Vagina (tissue), 2 donors: ENCODE data around the gene ASH1L. TPM values are rescaled to one million over a fixed set of nuclear protein-coding genes. Genes with fewer than 3 reads are reported as not detected.

Source experiments
- DNase-seq, 2 donors: peaks; one replicate each; pipeline ENCODE4 v3.0.0-alpha.2; 2017; ENCODE audit errors: extremely low spot score in 2 of 2
- H3K27ac ChIP-seq: fragments of 200-600 bp; sonication (generic); one replicate; pipeline ENCODE4 v1.5.1; 2019
- H3K27me3 ChIP-seq: fragments of 200-600 bp; sonication (generic); one replicate; pipeline ENCODE4 v1.5.1; 2019
- H3K36me3 ChIP-seq, 2 donors: fragments of 200-600 bp; sonication (generic); one replicate each; pipeline ENCODE4 v1.5.1; 2017 to 2019
- H3K4me1 ChIP-seq: fragments of 200-600 bp; sonication (generic); one replicate; pipeline ENCODE4 v1.5.1; 2019
- H3K4me3 ChIP-seq, 2 donors: fragments of 200-600 bp; sonication (generic); 1 replicate in 1 of 2; 2 replicates in 1 of 2; pipeline ENCODE4 v1.5.1; 2016 to 2019
- H3K9me3 ChIP-seq: fragments of 200-600 bp; sonication (generic); one replicate; pipeline ENCODE4 v1.5.1; 2019
- POLR2A ChIP-seq, 2 donors: fragments of 450-650 bp; IDR thresholded peaks; one replicate each; pipeline ENCODE4 v1.6.1; 2017; ENCODE audit warnings: antibody characterized with exemption in 2 of 2, mild to moderate bottlenecking in 2 of 2, moderate library complexity in 2 of 2
- POLR2AphosphoS5 ChIP-seq, 2 donors: sonication (generic); formaldehyde crosslinking; IDR thresholded peaks; one replicate each; pipeline ENCODE4 v1.9.0; 2017; ENCODE audit warnings: antibody characterized with exemption in 2 of 2, mild to moderate bottlenecking in 2 of 2, low read depth in 1 of 2; ENCODE audit not compliant: insufficient read depth in 1 of 2
- intact Hi-C: fragments of 100-400 bp; cut with DNase I; formaldehyde crosslinking; loops from one replicate; pipeline ENCODE4 v1.15.1; 2023
- total RNA-seq: library from RNA; depleted of rRNA; stranded (reverse); fragments of >200 nt; gene quantifications from one replicate; pipeline ENCODE4 v1.2.3, GENCODE V29; 2016
- TF ChIP-seq, protein P1 (sequence below), 3 experiments: fragments of 450-650 bp in 2 of 3; fragments of 200-600 bp in 1 of 3; sonication (generic) in 1 of 3; IDR thresholded peaks; one replicate each; pipeline ENCODE4 v1.5.1; 2017 to 2019; ENCODE audit warnings: antibody characterized with exemption in 3 of 3, mild to moderate bottlenecking in 2 of 3, moderate library complexity in 2 of 3

Gene ASH1L
- total RNA-seq, 1 donor from 2014 or later, result 74.9 TPM

DNA sequence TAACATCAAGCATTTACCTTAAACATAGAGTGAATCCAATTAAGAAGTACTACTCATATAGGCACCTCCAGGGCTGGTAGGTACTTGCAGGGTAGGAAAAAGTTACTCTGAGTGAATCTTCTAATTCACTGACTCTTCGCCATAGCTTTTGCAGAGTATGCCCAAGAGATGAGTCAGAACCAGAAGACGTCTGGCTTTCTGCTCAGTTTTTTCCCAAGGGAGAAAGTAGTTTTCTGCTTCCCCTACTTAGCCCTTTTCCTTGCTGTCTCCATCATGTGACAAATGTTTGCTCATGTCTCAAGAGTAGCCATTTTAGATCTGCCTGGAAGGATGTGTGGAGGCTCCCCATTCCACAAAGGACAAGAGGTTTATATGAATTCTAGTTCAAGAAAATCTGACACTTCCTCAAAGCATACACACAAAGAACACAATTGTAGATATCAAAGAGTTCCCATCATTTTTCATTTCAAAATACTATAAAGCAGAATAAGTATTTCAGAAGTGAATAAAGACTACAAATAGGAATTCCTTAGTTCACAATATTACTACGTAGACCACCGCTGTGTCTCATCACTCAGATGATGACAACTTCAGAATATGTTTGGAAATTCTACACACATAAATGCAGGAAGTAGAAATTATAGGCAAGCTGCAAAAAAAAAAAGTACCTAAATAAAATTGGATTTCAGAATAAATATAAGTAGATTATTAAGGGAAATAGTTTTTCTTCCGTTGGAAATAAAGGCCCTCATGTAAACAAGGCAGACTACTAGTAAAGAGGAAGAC lies 98.5 kb downstream of the ASH1L start:
- peaks cover 41% of the 10 kb centered on the region for H3K4me1 ChIP-seq
- H3K9me3 ChIP-seq, result no peaks in the 10 kb centered on the region
- H3K27ac ChIP-seq, result peak overlapping the region; percentile 30
- intact Hi-C loops, result no loop called here
- no peak overlapping the region for H3K4me3 ChIP-seq
- TF ChIP-seq POLR2A (IDR thresholded peaks at IDR 0.05) (no peak), POLR2AphosphoS5 (IDR thresholded peaks at IDR 0.05; ENCODE audit: insufficient read depth in 1 of 2, low read depth in 1 of 2) (no peak)
- TF ChIP-seq, protein P1, sequence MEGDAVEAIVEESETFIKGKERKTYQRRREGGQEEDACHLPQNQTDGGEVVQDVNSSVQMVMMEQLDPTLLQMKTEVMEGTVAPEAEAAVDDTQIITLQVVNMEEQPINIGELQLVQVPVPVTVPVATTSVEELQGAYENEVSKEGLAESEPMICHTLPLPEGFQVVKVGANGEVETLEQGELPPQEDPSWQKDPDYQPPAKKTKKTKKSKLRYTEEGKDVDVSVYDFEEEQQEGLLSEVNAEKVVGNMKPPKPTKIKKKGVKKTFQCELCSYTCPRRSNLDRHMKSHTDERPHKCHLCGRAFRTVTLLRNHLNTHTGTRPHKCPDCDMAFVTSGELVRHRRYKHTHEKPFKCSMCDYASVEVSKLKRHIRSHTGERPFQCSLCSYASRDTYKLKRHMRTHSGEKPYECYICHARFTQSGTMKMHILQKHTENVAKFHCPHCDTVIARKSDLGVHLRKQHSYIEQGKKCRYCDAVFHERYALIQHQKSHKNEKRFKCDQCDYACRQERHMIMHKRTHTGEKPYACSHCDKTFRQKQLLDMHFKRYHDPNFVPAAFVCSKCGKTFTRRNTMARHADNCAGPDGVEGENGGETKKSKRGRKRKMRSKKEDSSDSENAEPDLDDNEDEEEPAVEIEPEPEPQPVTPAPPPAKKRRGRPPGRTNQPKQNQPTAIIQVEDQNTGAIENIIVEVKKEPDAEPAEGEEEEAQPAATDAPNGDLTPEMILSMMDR (IDR thresholded peaks at IDR 0.05), result no peak
- no peaks in the 10 kb centered on the region for H3K27me3 ChIP-seq
- DNase-seq, result no peak
- H3K36me3 ChIP-seq, result no peaks in the 10 kb centered on the region

GRCh38 chr1:155458111-155458510 lies 104.5 kb downstream of the ASH1L start:
- TF ChIP-seq POLR2A (IDR thresholded peaks at IDR 0.05), result no peak
- TF ChIP-seq, protein P1 (IDR thresholded peaks at IDR 0.05), result no peak
- no peak for TF ChIP-seq POLR2AphosphoS5 (IDR thresholded peaks at IDR 0.05; ENCODE audit: insufficient read depth in 1 of 2, low read depth in 1 of 2)
- Histone ChIP-seq H3K4me1 (peaks cover 11% of the 10 kb centered on the region), H3K4me3 (no peak overlapping the region), H3K27ac (no peak overlapping the region), H3K27me3 (no peaks in the 10 kb centered on the region), H3K36me3 (no peaks in the 10 kb centered on the region), H3K9me3 (no peaks in the 10 kb centered on the region)
- intact Hi-C loops, result no loop called here
- DNase-seq, result no peak

DNA sequence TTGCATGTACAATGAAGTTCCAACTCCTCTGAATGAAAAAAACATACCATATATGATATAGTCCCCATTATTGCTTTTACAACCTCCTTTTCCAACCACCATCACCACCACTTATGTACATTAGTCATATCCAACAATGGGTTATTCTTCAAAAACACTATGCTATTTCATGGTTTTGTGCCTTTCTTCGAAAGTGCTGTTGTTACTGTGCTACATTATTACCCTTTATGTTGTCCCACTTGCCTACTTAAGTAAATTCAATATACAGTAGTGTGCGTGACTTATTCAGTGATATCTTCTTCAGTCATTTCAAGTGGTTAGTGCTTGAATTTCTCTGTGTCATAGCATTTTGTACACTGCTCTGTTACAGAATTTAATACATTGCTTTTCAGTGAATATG lies 105.3 kb downstream of the ASH1L start:
- DNase-seq, result no peak
- H3K9me3 ChIP-seq, result no peaks in the 10 kb centered on the region
- no peaks in the 10 kb centered on the region for H3K27me3 ChIP-seq
- intact Hi-C loops, result no loop called here
- no peak overlapping the region for H3K4me3 ChIP-seq
- H3K27ac ChIP-seq, result no peak overlapping the region
- H3K36me3 ChIP-seq, result no peaks in the 10 kb centered on the region
- peaks cover 11% of the 10 kb centered on the region for H3K4me1 ChIP-seq
- TF ChIP-seq, protein P1 (IDR thresholded peaks at IDR 0.05), result no peak
- no peak for TF ChIP-seq POLR2AphosphoS5 (IDR thresholded peaks at IDR 0.05; ENCODE audit: insufficient read depth in 1 of 2, low read depth in 1 of 2)
- no peak for TF ChIP-seq POLR2A (IDR thresholded peaks at IDR 0.05)

GRCh38 chr1:155455588-155456195 lies 106.9 kb downstream of the ASH1L start:
- Histone ChIP-seq H3K4me3 (no peak overlapping the region), H3K27ac (no peak overlapping the region), H3K36me3 (peaks cover 0 to 6% of the 10 kb centered on the region in 2 donors), H3K4me1 (peaks cover 11% of the 10 kb centered on the region), H3K27me3 (no peaks in the 10 kb centered on the region), H3K9me3 (no peaks in the 10 kb centered on the region)
- intact Hi-C loops, result no loop called here
- TF ChIP-seq, protein P1 (IDR thresholded peaks at IDR 0.05), result no peak
- TF ChIP-seq POLR2AphosphoS5 (IDR thresholded peaks at IDR 0.05; ENCODE audit: insufficient read depth in 1 of 2, low read depth in 1 of 2) (no peak), POLR2A (IDR thresholded peaks at IDR 0.05) (no peak)
- no peak for DNase-seq

DNA sequence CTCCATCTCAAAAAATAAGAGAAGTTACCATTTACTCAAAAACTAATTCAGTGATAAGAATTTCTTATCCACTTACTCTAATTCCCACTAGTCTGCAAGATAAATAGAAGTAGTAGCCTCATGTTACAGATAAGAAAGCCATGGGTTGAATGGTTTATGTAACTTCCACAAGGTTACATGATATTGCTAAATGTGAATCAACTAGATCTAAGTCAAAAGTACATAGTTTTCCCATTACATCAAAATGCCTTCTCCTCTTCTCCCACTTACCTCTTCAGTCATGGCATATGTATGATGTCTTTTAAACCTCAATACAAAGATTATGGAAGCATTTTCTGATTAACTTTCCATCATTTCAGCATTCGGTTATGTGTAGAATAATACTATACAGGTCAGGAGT lies 108.5 kb downstream of the ASH1L start:
- Histone ChIP-seq H3K27me3 (no peaks in the 10 kb centered on the region), H3K27ac (no peak overlapping the region), H3K4me3 (no peak overlapping the region), H3K4me1 (peaks cover 11% of the 10 kb centered on the region), H3K9me3 (no peaks in the 10 kb centered on the region), H3K36me3 (peaks cover 0 to 6% of the 10 kb centered on the region in 2 donors)
- DNase-seq, result no peak
- no peak for TF ChIP-seq POLR2AphosphoS5 (IDR thresholded peaks at IDR 0.05; ENCODE audit: insufficient read depth in 1 of 2, low read depth in 1 of 2)
- no peak for TF ChIP-seq POLR2A (IDR thresholded peaks at IDR 0.05)
- TF ChIP-seq, protein P1 (IDR thresholded peaks at IDR 0.05), result no peak
- intact Hi-C loops, result no loop called here
